GM19240 (cell line): ENCODE data around the gene ZC4H2.
"Not testable (repeated sequence)": the region's sequence is repeated elsewhere in the genome, so short reads cannot be mapped to it uniquely, and the experiment has no call there.

Source experiments
- DNase-seq: peaks from one replicate; pipeline ENCODE4 v3.0.0; 2011; ENCODE audit warnings: low spot score; ENCODE audit not compliant: insufficient read length

The ZC4H2 gene

GRCh38 chrX:64975989-64976672, at the start of gene ZC4H2:
Gene ZC4H2 (minus strand): TSS chrX:64976450. CDS start chrX:64976377, 73 bp downstream.
- DNase-seq: peak; percentile 38

- DNase-seq: no peak
Measured at GRCh38 chrX:65017451-65017850, 41.2 kb upstream of the ZC4H2 start.

- DNase-seq: no peak
Measured at GRCh38 chrX:65014230-65014629, 38.0 kb upstream of the ZC4H2 start.

- DNase-seq: no peak
Measured at GRCh38 chrX:65009459-65009858, 33.2 kb upstream of the ZC4H2 start.

GRCh38 chrX:65002208-65002607, 26.0 kb upstream of the ZC4H2 start:
- not testable (repeated sequence) for DNase-seq

- DNase-seq: no peak
Measured at GRCh38 chrX:64996805-64997204, 20.6 kb upstream of the ZC4H2 start.

- no peak for DNase-seq
Measured at GRCh38 chrX:64994131-64994798, 18.0 kb upstream of the ZC4H2 start.

- no peak for DNase-seq
Measured at GRCh38 chrX:64977830-64978229, 1.6 kb upstream of the ZC4H2 start.

GRCh38 chrX:64977051-64977450, 801 bp upstream of the ZC4H2 start:
- DNase-seq: no peak

- DNase-seq: no peak
Measured at GRCh38 chrX:64976673-64977040, 407 bp upstream of the ZC4H2 start.

- no peak for DNase-seq
Measured at GRCh38 chrX:64975491-64975890, 759 bp downstream of the ZC4H2 start.

- DNase-seq: no peak
Measured at GRCh38 chrX:64925480-64925879, 50.8 kb downstream of the ZC4H2 start.

- DNase-seq: no peak
Measured at GRCh38 chrX:64908121-64908520, 68.1 kb downstream of the ZC4H2 start.

GRCh38 chrX:64894454-64895038, 81.7 kb downstream of the ZC4H2 start:
- DNase-seq: peak; percentile 5

GRCh38 chrX:64885850-64886249, 90.4 kb downstream of the ZC4H2 start:
- DNase-seq: no peak

- not testable (repeated sequence) for DNase-seq
Measured at GRCh38 chrX:64878709-64879108, 97.5 kb downstream of the ZC4H2 start.

- DNase-seq: no peak
Measured at GRCh38 chrX:64867217-64867616, 109.0 kb downstream of the ZC4H2 start.
